ENCODE results near the gene DPYSL5. TPM values are rescaled to one million over a fixed set of nuclear protein-coding genes. Genes with fewer than 3 reads are reported as not detected.

Gene DPYSL5
- total RNA-seq, 1 donor from 2014 or later = not detected

DNA sequence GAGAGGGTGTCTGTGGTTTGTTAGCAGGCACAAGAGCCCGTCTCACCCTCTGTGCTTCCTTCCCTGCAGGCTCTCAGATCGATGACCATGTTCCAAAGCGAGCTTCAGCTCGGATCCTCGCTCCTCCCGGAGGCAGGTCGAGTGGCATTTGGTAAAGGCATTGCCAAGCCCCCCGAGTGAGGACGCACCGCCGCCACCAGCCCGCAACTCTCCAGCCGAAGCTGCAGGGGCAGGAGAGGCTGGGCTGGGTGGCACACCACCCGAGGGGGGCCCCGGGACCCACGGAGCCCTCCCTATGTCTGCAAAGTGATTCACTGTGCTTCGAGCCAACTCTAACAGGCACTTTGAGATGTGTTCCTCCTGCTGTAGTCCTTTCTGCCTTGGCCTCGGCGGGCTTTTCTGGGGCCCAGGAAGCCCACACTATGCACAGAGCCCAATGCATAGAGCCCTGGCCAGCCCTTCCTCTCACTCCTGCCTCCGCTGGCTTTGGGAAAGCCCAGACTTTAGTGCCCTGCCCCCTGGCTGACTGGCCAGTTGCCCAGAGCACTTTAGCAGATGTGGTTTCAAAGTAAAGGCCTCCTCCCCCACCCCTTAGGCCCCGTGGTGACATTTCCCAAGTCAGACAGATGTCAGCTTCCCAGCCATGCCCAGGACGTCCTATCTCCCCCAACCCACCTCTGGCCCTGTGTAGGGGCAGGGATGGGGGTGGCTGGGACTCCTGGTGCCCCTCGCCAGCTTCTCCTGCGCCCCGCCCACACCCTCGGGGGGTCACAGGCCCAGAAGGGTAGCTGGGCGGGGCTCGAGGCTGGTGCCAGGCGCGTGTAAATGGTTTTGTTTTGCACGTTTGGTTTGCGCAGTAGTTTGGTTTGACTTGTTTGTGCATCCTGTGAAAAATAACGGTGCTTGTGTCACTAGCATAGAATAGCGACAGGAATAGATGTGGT, 99.2 kb downstream of the DPYSL5 start:
- intact Hi-C loops (cut with DNase I) = no loop called here
- DNase-seq (ENCODE audit: low spot score in 2 of 2) = no peak
- Histone ChIP-seq H3K36me3 (no peaks in the 10 kb centered on the region), H3K4me1 (no peaks in the 10 kb centered on the region), H3K27me3 (no peaks in the 10 kb centered on the region), H3K27ac (no peak overlapping the region), H3K4me3 (no peak overlapping the region), H3K9me3 (no peaks in the 10 kb centered on the region)
- TF ChIP-seq, protein P1, sequence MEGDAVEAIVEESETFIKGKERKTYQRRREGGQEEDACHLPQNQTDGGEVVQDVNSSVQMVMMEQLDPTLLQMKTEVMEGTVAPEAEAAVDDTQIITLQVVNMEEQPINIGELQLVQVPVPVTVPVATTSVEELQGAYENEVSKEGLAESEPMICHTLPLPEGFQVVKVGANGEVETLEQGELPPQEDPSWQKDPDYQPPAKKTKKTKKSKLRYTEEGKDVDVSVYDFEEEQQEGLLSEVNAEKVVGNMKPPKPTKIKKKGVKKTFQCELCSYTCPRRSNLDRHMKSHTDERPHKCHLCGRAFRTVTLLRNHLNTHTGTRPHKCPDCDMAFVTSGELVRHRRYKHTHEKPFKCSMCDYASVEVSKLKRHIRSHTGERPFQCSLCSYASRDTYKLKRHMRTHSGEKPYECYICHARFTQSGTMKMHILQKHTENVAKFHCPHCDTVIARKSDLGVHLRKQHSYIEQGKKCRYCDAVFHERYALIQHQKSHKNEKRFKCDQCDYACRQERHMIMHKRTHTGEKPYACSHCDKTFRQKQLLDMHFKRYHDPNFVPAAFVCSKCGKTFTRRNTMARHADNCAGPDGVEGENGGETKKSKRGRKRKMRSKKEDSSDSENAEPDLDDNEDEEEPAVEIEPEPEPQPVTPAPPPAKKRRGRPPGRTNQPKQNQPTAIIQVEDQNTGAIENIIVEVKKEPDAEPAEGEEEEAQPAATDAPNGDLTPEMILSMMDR (IDR thresholded peaks at IDR 0.05) = no peak

DNA sequence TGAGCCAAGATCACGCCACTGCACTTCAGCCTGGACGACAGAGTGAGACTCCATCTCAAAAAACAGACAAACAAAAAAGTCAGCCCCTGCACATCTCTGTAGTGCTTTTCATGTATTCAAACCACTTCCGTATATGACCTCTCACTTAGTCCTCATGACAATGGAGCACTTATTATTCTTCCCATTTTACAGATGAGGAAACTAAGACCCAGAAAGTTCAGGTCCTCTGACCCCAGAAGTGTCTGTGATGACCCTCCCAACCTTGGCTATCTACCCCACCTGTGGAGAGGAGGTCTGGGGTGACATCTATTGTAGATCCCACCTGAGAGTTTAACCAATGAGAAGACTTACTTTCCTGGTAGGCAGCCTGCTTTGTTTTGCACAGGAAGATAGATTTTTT, 100.9 kb downstream of the DPYSL5 start:
- DNase-seq (ENCODE audit: low spot score in 2 of 2) = no peak
- intact Hi-C loops (cut with DNase I) = no loop called here
- Histone ChIP-seq H3K9me3 (no peaks in the 10 kb centered on the region), H3K4me1 (no peaks in the 10 kb centered on the region), H3K27ac (no peak overlapping the region), H3K4me3 (no peak overlapping the region), H3K27me3 (no peaks in the 10 kb centered on the region), H3K36me3 (no peaks in the 10 kb centered on the region)
- TF ChIP-seq, protein P1 (IDR thresholded peaks at IDR 0.05) = no peak

DNA sequence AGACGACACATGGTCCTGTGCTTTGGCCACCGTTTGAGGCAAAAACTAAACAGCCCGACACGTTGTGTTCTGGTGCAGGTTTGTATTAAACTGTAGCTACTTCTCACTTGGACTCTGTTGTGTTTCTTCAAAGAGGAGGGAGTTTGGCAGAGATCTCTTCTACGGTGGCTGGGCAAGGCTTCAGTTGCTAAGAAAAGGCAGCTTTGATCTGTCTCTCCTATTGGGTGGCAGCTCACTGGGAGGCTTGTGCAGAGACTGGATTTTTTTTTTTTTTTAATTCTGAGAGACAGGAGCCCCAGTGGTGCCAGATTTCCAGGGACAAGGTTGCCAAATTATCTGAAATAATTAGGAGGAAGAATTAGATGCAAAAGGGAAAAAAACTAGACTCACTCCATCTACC, 102.3 kb downstream of the DPYSL5 start:
- intact Hi-C loops (cut with DNase I) = no loop called here
- no peaks in the 10 kb centered on the region for H3K4me1 ChIP-seq
- H3K9me3 ChIP-seq = no peaks in the 10 kb centered on the region
- DNase-seq (ENCODE audit: low spot score in 2 of 2) = no peak
- TF ChIP-seq, protein P1 (IDR thresholded peaks at IDR 0.05) = no peak
- no peaks in the 10 kb centered on the region for H3K36me3 ChIP-seq
- no peak overlapping the region for H3K4me3 ChIP-seq
- no peak overlapping the region for H3K27ac ChIP-seq
- no peaks in the 10 kb centered on the region for H3K27me3 ChIP-seq

DNA sequence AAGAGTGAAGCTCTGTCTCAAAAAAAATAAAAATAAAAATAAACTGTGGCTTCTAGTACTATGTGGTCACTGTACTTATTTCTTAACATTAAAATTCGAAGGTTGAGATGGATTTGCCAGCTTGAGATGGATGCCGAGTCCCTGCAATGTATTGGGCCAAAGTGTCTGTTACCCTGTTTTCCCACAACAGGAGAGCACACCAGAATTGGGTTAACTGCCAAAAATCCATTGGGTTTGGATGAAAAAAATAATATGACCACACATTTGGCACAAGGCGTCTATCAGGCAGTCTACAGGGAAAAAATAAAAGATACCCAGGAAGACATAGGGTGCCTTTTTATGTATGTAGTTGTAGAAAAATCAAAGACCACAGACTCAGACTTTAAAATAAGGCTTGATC, 103.3 kb downstream of the DPYSL5 start:
- no peak overlapping the region for H3K4me3 ChIP-seq
- DNase-seq (ENCODE audit: low spot score in 2 of 2) = no peak
- intact Hi-C loops (cut with DNase I) = no loop called here
- H3K27me3 ChIP-seq = no peaks in the 10 kb centered on the region
- H3K36me3 ChIP-seq = no peaks in the 10 kb centered on the region
- TF ChIP-seq, protein P1 (IDR thresholded peaks at IDR 0.05) = no peak
- H3K4me1 ChIP-seq = no peaks in the 10 kb centered on the region
- no peak overlapping the region for H3K27ac ChIP-seq
- no peaks in the 10 kb centered on the region for H3K9me3 ChIP-seq

DNA sequence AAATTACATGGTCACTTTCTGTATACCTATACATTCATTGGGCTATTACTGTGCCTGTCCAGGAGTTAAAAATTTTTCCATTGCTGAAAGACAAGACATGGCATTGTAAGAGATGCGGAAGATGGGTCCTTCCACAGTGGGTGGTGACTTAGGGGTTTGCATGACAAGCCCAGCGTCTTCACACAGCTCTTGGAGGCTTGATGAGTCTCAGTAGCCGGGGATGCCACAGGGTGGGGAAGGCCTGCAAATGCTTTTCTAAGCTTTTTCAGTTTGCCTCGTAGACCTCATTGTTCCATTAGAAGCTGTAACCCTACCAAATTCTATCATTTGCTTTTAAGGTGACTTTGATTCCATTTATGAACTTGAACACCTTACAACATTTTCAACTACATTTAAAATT, 104.4 kb downstream of the DPYSL5 start:
- Histone ChIP-seq H3K9me3 (no peaks in the 10 kb centered on the region), H3K27me3 (no peaks in the 10 kb centered on the region), H3K4me3 (no peak overlapping the region), H3K27ac (no peak overlapping the region), H3K36me3 (no peaks in the 10 kb centered on the region), H3K4me1 (no peaks in the 10 kb centered on the region)
- TF ChIP-seq, protein P1 (IDR thresholded peaks at IDR 0.05) = no peak
- intact Hi-C loops (cut with DNase I) = no loop called here
- DNase-seq (ENCODE audit: low spot score in 2 of 2) = no peak
